Measurements from ENCODE around the gene STOX2. TPM values are rescaled to one million over a fixed set of nuclear protein-coding genes. Genes with fewer than 3 reads are reported as not detected.

Gene STOX2
- total RNA-seq, 2 donors from 2014 or later = 0.89 to 2.5 TPM

DNA sequence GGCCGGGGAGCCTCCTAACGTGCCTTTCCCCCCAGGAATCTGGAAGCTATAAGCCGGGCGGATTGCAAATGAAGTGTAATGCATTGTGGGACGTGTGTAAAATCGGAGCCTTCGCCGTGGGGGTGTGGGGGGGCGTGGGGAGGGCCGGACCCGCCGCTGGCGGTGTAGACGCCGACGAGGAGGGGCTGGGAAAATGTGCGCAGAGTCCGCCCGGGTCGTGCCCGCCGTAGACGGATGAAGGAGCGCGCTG, 1.3 kb downstream of the STOX2 start:
- TF ChIP-seq, protein P1, sequence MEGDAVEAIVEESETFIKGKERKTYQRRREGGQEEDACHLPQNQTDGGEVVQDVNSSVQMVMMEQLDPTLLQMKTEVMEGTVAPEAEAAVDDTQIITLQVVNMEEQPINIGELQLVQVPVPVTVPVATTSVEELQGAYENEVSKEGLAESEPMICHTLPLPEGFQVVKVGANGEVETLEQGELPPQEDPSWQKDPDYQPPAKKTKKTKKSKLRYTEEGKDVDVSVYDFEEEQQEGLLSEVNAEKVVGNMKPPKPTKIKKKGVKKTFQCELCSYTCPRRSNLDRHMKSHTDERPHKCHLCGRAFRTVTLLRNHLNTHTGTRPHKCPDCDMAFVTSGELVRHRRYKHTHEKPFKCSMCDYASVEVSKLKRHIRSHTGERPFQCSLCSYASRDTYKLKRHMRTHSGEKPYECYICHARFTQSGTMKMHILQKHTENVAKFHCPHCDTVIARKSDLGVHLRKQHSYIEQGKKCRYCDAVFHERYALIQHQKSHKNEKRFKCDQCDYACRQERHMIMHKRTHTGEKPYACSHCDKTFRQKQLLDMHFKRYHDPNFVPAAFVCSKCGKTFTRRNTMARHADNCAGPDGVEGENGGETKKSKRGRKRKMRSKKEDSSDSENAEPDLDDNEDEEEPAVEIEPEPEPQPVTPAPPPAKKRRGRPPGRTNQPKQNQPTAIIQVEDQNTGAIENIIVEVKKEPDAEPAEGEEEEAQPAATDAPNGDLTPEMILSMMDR (IDR thresholded peaks at IDR 0.05) = no peak
- Histone ChIP-seq H3K36me3 (no peaks in the 10 kb centered on the region), H3K9me3 (no peaks in the 10 kb centered on the region), H3K4me1 (no peaks in the 10 kb centered on the region), H3K4me3 (peak overlapping the region; percentile 52), H3K27ac (no peak overlapping the region), H3K9ac (ENCODE audit: low read depth in 2 of 2, low read length in 2 of 2) (no peak overlapping the region), H3K27me3 (peaks cover 31% of the 10 kb centered on the region)
- intact Hi-C loops (cut with DNase I) = no loop called here
- DNase-seq = no peak

DNA sequence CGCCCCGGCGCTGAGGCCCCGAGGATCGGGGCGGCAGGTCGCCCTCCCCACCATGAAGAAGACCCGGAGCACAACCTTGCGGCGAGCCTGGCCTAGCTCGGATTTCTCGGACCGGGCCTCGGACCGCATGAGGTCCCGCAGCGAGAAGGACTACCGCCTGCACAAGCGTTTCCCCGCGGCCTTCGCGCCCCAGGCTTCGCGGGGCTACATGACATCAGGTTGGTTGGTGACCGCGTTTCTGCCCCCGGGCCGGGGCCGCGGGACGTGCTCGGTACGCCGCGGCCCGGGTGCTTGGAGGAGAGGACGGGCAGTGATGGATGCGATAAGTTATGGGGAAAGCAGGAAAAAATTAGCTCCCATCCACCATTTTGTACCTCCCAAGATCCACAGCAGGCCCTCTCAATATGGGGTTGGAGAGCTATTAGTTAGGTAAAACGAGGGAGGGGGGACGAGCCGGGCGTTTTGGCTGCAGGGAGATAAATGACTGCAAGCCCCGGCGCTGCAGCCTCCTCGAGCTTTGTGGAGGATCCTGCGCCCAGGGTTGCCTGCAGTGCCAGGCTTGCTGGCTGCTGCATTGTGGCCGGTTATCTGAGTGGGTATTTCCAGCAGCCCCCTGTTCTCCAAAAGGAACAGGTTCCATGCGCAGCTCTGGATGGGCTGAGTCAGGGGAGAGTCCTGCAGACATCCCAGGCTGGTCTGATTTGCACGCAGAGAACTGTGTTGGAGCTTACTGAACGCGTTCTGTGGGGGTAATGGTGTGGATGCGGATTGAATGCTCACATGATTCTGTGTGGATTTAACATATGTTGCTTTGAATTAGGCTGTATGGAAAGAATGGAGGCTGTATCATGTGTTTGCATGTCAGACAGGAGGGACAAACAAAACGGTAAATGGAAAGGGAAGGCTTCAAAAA, 1.9 kb downstream of the STOX2 start:
- Histone ChIP-seq H3K36me3 (no peaks in the 10 kb centered on the region), H3K27ac (no peak overlapping the region), H3K9ac (ENCODE audit: low read depth in 2 of 2, low read length in 2 of 2) (peak overlapping the region in 1 of 2 donors; percentile 37), H3K9me3 (no peaks in the 10 kb centered on the region), H3K4me3 (peak overlapping the region; percentile 52), H3K4me1 (no peaks in the 10 kb centered on the region), H3K27me3 (peaks cover 31% of the 10 kb centered on the region)
- intact Hi-C loops (cut with DNase I) = no loop called here
- no peak for DNase-seq
- TF ChIP-seq, protein P1 (IDR thresholded peaks at IDR 0.05) = no peak

DNA sequence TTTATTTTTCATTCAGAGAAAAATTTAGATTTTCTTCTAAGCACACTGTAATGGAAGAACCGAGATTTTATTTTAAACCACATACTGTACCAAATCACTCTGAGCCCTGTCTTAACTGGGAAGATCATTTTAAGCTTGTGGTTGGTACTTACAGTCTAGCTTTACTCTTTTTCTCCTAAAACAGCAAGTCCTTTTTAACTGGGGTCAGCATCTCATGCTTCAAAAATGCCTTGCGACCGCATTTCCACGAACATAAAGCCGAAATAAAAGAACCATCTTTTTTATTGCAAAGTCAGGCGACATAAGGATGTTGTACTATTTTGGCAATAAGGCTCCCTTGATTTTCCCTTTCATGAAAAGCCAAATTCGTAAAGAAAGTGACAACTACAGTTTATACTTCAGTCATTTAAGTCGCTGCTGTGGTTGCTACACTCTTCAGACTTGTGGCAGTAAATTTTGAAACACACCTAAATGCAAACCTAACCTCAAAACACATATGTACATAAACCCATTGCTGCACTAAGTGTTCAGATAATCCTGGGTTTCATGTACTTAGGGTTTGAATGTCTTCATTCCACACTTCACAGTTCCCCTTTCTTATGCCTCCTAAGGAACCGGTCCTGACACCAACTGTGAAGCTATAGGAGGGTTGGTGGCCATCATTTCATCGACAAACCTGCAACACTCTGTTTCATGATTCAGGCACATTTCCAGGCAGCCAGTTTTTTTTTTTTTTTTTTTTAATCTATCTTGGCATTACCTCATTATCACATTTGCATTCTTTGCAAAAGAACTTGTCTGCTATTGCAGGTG, 3.0 kb downstream of the STOX2 start:
- no peak for DNase-seq
- H3K27me3 ChIP-seq = peaks cover 31% of the 10 kb centered on the region
- no peak overlapping the region for H3K9ac ChIP-seq (ENCODE audit: low read depth in 2 of 2, low read length in 2 of 2)
- TF ChIP-seq, protein P1 (IDR thresholded peaks at IDR 0.05) = no peak
- intact Hi-C loops (cut with DNase I) = no loop called here
- no peaks in the 10 kb centered on the region for H3K9me3 ChIP-seq
- no peak overlapping the region for H3K27ac ChIP-seq
- H3K4me3 ChIP-seq = no peak overlapping the region
- no peaks in the 10 kb centered on the region for H3K4me1 ChIP-seq
- H3K36me3 ChIP-seq = no peaks in the 10 kb centered on the region

DNA sequence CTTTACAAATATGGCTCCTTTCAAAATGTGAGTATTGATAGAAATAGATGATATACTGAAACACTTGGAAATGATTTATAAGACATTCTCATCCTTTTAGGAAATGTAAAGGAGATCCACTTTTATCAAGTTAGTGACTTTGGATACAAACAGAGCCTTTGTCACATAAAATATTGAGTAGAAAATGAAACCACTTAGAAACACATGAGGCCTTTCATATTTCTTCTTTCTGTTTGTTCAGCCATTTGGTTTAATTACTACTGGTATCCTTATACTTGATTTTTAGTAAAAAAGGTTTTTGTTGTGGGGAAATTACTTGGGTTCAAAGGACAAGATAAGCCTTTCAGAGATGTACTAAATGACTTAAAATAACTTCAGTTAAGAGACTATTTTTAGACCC, 4.1 kb downstream of the STOX2 start:
- Histone ChIP-seq H3K4me1 (no peaks in the 10 kb centered on the region), H3K4me3 (no peak overlapping the region), H3K36me3 (no peaks in the 10 kb centered on the region), H3K27me3 (peaks cover 31% of the 10 kb centered on the region), H3K9ac (ENCODE audit: low read depth in 2 of 2, low read length in 2 of 2) (no peak overlapping the region), H3K9me3 (no peaks in the 10 kb centered on the region), H3K27ac (no peak overlapping the region)
- intact Hi-C loops (cut with DNase I) = no loop called here
- TF ChIP-seq, protein P1 (IDR thresholded peaks at IDR 0.05) = no peak
- no peak for DNase-seq

DNA sequence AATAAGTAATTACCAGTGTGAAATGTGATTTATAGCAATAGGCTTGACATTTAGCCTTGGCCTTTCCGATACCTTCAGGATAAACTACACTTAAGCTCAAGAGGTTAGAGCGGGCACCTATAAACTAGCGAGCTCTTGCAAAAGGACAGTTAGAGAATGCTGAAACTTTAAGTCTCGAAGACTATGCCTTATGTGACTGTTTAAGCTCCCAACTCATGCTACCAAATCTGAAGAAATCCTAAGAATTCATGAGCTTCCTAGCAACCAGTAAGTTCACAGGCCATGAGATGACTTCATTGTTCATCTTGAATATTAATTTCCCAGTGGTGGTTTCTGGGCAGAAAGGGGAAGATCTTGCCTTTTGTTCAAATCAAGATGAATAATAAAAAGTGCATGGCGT, 4.7 kb downstream of the STOX2 start:
- Histone ChIP-seq H3K36me3 (no peaks in the 10 kb centered on the region), H3K27ac (no peak overlapping the region), H3K4me1 (no peaks in the 10 kb centered on the region), H3K9me3 (no peaks in the 10 kb centered on the region), H3K27me3 (peaks cover 30% of the 10 kb centered on the region), H3K4me3 (no peak overlapping the region), H3K9ac (ENCODE audit: low read depth in 2 of 2, low read length in 2 of 2) (no peak overlapping the region)
- TF ChIP-seq, protein P1 (IDR thresholded peaks at IDR 0.05) = no peak
- intact Hi-C loops (cut with DNase I) = no loop called here
- no peak for DNase-seq

Measured in colonic mucosa (tissue), 4 donors.